Osteoblast (primary cell): ENCODE data around the gene ALKBH8. TPM values are rescaled to one million over a fixed set of nuclear protein-coding genes. Genes with fewer than 3 reads are reported as not detected.

ENCODE experiments used
- DNase-seq: peaks from one replicate; pipeline ENCODE4 v3.0.0; 2011; ENCODE audit warnings: low spot score, mixed read lengths; ENCODE audit not compliant: insufficient read length; ENCODE audit errors: missing footprints
- H2AFZ ChIP-seq: 2 replicates; pipeline ENCODE4 v1.6.0; 2011; ENCODE audit warnings: mild to moderate bottlenecking, low read length
- H3K27ac ChIP-seq: 2 replicates; pipeline ENCODE4 v1.5.1; 2011; ENCODE audit warnings: mild to moderate bottlenecking, low read depth, low read length, moderate library complexity
- H3K27me3 ChIP-seq: 2 replicates; pipeline ENCODE4 v1.6.0; 2012; ENCODE audit warnings: mild to moderate bottlenecking, control low read depth, inconsistent platforms, low read length, moderate library complexity; ENCODE audit not compliant: insufficient read depth
- H3K36me3 ChIP-seq: 2 replicates; pipeline ENCODE4 v1.5.1; 2011; ENCODE audit warnings: mild to moderate bottlenecking, low read length, control low read depth, moderate library complexity; ENCODE audit not compliant: insufficient read depth
- H3K4me1 ChIP-seq: 2 replicates; pipeline ENCODE4 v1.5.1; 2011; ENCODE audit warnings: mild to moderate bottlenecking, low read length, control low read depth, moderate library complexity; ENCODE audit not compliant: insufficient read depth
- H3K4me2 ChIP-seq: 2 replicates; pipeline ENCODE4 v1.6.0; 2011; ENCODE audit warnings: mild to moderate bottlenecking, low read length; ENCODE audit not compliant: insufficient read depth
- H3K4me3 ChIP-seq: fragments of 200-600 bp; sonication (generic); 3 replicates; pipeline ENCODE4 v1.5.1; 2012; ENCODE audit warnings: mild to moderate bottlenecking, low read length, inconsistent platforms; ENCODE audit not compliant: insufficient read depth
- H3K79me2 ChIP-seq: 2 replicates; pipeline ENCODE4 v1.6.0; 2012; ENCODE audit warnings: mild to moderate bottlenecking, low read length, control low read depth, inconsistent platforms; ENCODE audit not compliant: insufficient read depth
- H3K9me3 ChIP-seq: 2 replicates; pipeline ENCODE4 v1.5.1; 2011; ENCODE audit warnings: low read depth, low read length, control low read depth
- H4K20me1 ChIP-seq: 2 replicates; pipeline ENCODE4 v1.6.0; 2012; ENCODE audit warnings: mild to moderate bottlenecking, low read length, control low read depth; ENCODE audit not compliant: insufficient read depth
- total RNA-seq: library from RNA; depleted of rRNA; stranded (reverse); fragments of >200 nt; gene quantifications from 2 replicates; pipeline ENCODE4 v1.2.3, GENCODE V29; 2012
- TF ChIP-seq, protein P1 (sequence below): IDR thresholded peaks from 2 replicates; pipeline ENCODE4 v1.5.1; 2011; ENCODE audit warnings: mild to moderate bottlenecking, low read depth, low read length, moderate library complexity; ENCODE audit errors: extremely low read depth

Gene ALKBH8
- total RNA-seq, 1 donor: 6.2 TPM

GRCh38 chr11:107594736-107595135 is 29.2 kb upstream of the ALKBH8 start:
- H3K27ac ChIP-seq: no peak overlapping the region
- H4K20me1 ChIP-seq: no peaks in the 10 kb centered on the region
- TF ChIP-seq, protein P1, sequence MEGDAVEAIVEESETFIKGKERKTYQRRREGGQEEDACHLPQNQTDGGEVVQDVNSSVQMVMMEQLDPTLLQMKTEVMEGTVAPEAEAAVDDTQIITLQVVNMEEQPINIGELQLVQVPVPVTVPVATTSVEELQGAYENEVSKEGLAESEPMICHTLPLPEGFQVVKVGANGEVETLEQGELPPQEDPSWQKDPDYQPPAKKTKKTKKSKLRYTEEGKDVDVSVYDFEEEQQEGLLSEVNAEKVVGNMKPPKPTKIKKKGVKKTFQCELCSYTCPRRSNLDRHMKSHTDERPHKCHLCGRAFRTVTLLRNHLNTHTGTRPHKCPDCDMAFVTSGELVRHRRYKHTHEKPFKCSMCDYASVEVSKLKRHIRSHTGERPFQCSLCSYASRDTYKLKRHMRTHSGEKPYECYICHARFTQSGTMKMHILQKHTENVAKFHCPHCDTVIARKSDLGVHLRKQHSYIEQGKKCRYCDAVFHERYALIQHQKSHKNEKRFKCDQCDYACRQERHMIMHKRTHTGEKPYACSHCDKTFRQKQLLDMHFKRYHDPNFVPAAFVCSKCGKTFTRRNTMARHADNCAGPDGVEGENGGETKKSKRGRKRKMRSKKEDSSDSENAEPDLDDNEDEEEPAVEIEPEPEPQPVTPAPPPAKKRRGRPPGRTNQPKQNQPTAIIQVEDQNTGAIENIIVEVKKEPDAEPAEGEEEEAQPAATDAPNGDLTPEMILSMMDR: no peak
- H3K27me3 ChIP-seq: peaks cover 67% of the 10 kb centered on the region
- H3K9me3 ChIP-seq: no peaks in the 10 kb centered on the region
- no peak overlapping the region for H2AFZ ChIP-seq
- H3K4me2 ChIP-seq: no peak overlapping the region
- no peak for DNase-seq
- H3K4me1 ChIP-seq: peaks cover 5% of the 10 kb centered on the region
- H3K79me2 ChIP-seq: no peaks in the 10 kb centered on the region
- no peak overlapping the region for H3K4me3 ChIP-seq
- H3K36me3 ChIP-seq: no peaks in the 10 kb centered on the region

- no peak overlapping the region for H3K27ac ChIP-seq
- H3K9me3 ChIP-seq: no peaks in the 10 kb centered on the region
- H3K4me2 ChIP-seq: no peak overlapping the region
- H2AFZ ChIP-seq: no peak overlapping the region
- peaks cover 5% of the 10 kb centered on the region for H3K4me1 ChIP-seq
- H3K36me3 ChIP-seq: no peaks in the 10 kb centered on the region
- no peaks in the 10 kb centered on the region for H3K79me2 ChIP-seq
- H3K27me3 ChIP-seq: peaks cover 74% of the 10 kb centered on the region
- no peaks in the 10 kb centered on the region for H4K20me1 ChIP-seq
- TF ChIP-seq, protein P1: no peak
- H3K4me3 ChIP-seq: no peak overlapping the region
- DNase-seq: no peak
Measured at GRCh38 chr11:107593951-107594350, 28.4 kb upstream of the ALKBH8 start.

GRCh38 chr11:107592813-107593212 is 27.3 kb upstream of the ALKBH8 start:
- Histone ChIP-seq H3K9me3 (no peaks in the 10 kb centered on the region), H3K27me3 (peaks cover 82% of the 10 kb centered on the region), H3K4me2 (no peak overlapping the region), H3K79me2 (no peaks in the 10 kb centered on the region), H3K4me1 (peaks cover 5% of the 10 kb centered on the region), H4K20me1 (no peaks in the 10 kb centered on the region), H2AFZ (no peak overlapping the region), H3K27ac (no peak overlapping the region), H3K36me3 (no peaks in the 10 kb centered on the region), H3K4me3 (no peak overlapping the region)
- TF ChIP-seq, protein P1: no peak
- DNase-seq: no peak

DNA sequence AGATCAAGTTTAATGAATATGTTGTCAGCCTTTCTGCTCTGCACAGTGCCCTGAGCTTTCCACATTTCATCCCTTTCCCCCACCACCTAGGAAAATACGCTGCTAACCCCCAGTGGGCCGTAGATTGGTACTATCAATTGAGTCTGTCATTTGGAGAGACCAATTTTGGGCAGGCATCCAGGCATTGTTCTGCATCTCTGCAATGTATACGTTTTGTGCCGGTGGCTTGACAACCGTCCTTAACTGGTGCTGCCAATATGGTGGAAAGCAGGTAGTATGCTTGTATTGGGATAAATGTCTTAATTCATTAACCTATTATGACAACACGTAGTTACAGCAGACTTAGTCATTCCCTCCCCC is 26.7 kb upstream of the ALKBH8 start:
- H3K9me3 ChIP-seq: no peaks in the 10 kb centered on the region
- H3K4me3 ChIP-seq: no peak overlapping the region
- no peaks in the 10 kb centered on the region for H3K36me3 ChIP-seq
- peaks cover 5% of the 10 kb centered on the region for H3K4me1 ChIP-seq
- no peak overlapping the region for H2AFZ ChIP-seq
- H3K27me3 ChIP-seq: peaks cover 77% of the 10 kb centered on the region
- no peaks in the 10 kb centered on the region for H3K79me2 ChIP-seq
- no peak overlapping the region for H3K27ac ChIP-seq
- peak; percentile 63 for DNase-seq
- H4K20me1 ChIP-seq: no peaks in the 10 kb centered on the region
- H3K4me2 ChIP-seq: peak overlapping the region; percentile 90
- TF ChIP-seq, protein P1: no peak
